GM12878 (cell line): ENCODE data around the gene ADAMTSL2. TPM values are rescaled to one million over a fixed set of nuclear protein-coding genes. Genes with fewer than 3 reads are reported as not detected.

ENCODE experiments used
- ATAC-seq: fragments of 200-7000 bp; cut with Tn5 transposase; 3 replicates; pipeline ENCODE4 v1.9.1; 2020; ENCODE audit warnings: mild to moderate bottlenecking, moderate library complexity
- BruUV-seq: library from RNA; stranded (reverse); fragments of 400-500 nt; replicated peaks from 2 replicates; lab custom pipeline; 2021; lab: Mats Ljungman, UMichigan
- CTCF ChIA-PET: fragments of 300-600 bp; sonication (Branson Sonifier 250); formaldehyde crosslinking; extraction: SDS; loops from one replicate; lab custom pipeline; 2021; ENCODE audit warnings: inconsistent platforms; lab: Yijun Ruan, JAX
- POLR2A ChIA-PET: fragments of 350-600 bp; formaldehyde crosslinking; extraction: SDS; loops from one replicate; lab custom pipeline; 2021; ENCODE audit warnings: inconsistent platforms; lab: Charles Lee
- RAD21 ChIA-PET: fragments of 300-600 bp; sonication (Branson Sonifier 250); formaldehyde crosslinking; loops from one replicate; lab custom pipeline; 2023; ENCODE audit warnings: antibody characterized with exemption; ENCODE audit not compliant: unreplicated experiment; lab: Charles Lee
- SMC1A ChIA-PET: fragments of 300-600 bp; sonication (Branson Sonifier 250); formaldehyde crosslinking; loops from one replicate; lab custom pipeline; 2023; ENCODE audit not compliant: unreplicated experiment, uncharacterized antibody; lab: Charles Lee
- DNase-seq: peaks from one replicate; pipeline ENCODE4 v3.0.0-alpha.2; 2011; ENCODE audit warnings: low read depth, low spot score
- FAIRE-seq: peaks from 3 replicates; lab custom pipeline; 2011; peaks lifted over from hg19 to GRCh38; lab: Jason Lieb, UNC
- H2AFZ ChIP-seq: 2 replicates; pipeline ENCODE4 v1.6.0; 2011; ENCODE audit warnings: low read depth, low read length, control low read depth; ENCODE audit not compliant: control insufficient read depth
- H3K27ac ChIP-seq: 2 replicates; pipeline ENCODE4 v1.5.1; 2011; ENCODE audit warnings: control low read depth; ENCODE audit not compliant: control insufficient read depth, insufficient read depth
- H3K27me3 ChIP-seq, 2 experiments: replicated peaks in 1 of 2; 2 replicates each; pipeline versions ENCODE4 v1.6.0 to v1.6.1; 2011; ENCODE audit warnings: low read length in 1 of 2; ENCODE audit not compliant: control insufficient read depth in 2 of 2, insufficient read depth in 2 of 2
- H3K36me3 ChIP-seq, 2 experiments: 2 replicates each; pipeline ENCODE4 v1.5.1; 2011; ENCODE audit warnings: low read length in 1 of 2; ENCODE audit not compliant: control insufficient read depth in 2 of 2, insufficient read depth in 2 of 2
- H3K4me1 ChIP-seq: 2 replicates; pipeline ENCODE4 v1.6.1; 2011; ENCODE audit warnings: mild to moderate bottlenecking, low read length, moderate library complexity, mixed read lengths; ENCODE audit not compliant: control insufficient read depth, insufficient read depth
- H3K4me2 ChIP-seq: 2 replicates; pipeline ENCODE4 v1.6.0; 2011; ENCODE audit warnings: control low read depth; ENCODE audit not compliant: control insufficient read depth, insufficient read depth
- H3K4me3 ChIP-seq: fragments of 200-600 bp; sonication (generic); 2 replicates; pipeline ENCODE4 v1.5.1; 2016
- H3K79me2 ChIP-seq: 2 replicates; pipeline ENCODE4 v1.6.0; 2011; ENCODE audit warnings: low read length; ENCODE audit not compliant: control insufficient read depth, insufficient read depth
- H3K9ac ChIP-seq: 2 replicates; pipeline ENCODE4 v1.8.0; 2011; ENCODE audit warnings: low read length, control low read depth, mixed read lengths; ENCODE audit not compliant: control insufficient read depth, insufficient read depth
- H3K9me3 ChIP-seq: replicated peaks from 3 replicates; pipeline ENCODE4 v1.5.1; 2011; ENCODE audit warnings: mild to moderate bottlenecking, low read length; ENCODE audit not compliant: control insufficient read depth, insufficient read depth
- H4K20me1 ChIP-seq: 2 replicates; pipeline ENCODE4 v1.6.0; 2011; ENCODE audit not compliant: control insufficient read depth, insufficient read depth
- BCL3 ChIP-seq: IDR thresholded peaks from 2 replicates; pipeline ENCODE4 v1.6.1; 2011; ENCODE audit warnings: borderline replicate concordance, low read depth, mild to moderate bottlenecking, moderate library complexity, low read length; ENCODE audit not compliant: insufficient read depth, poor library complexity, severe bottlenecking
- E2F8 ChIP-seq: fragments of 450-650 bp; IDR thresholded peaks from 2 replicates; pipeline ENCODE4 v1.6.1; 2018; ENCODE audit warnings: mild to moderate bottlenecking, low read depth, moderate library complexity; ENCODE audit not compliant: partially characterized antibody
- EGR1 ChIP-seq, 2 experiments: IDR thresholded peaks; 1 replicate in 1 of 2; 2 replicates in 1 of 2; pipeline ENCODE4 v1.6.1; 2011 to 2012; ENCODE audit warnings: low read depth in 2 of 2, low read length in 2 of 2, borderline replicate concordance in 1 of 2, mild to moderate bottlenecking in 1 of 2, moderate library complexity in 1 of 2
- KAT2A ChIP-seq: conservative IDR thresholded peaks from 2 replicates; pipeline ENCODE4 v1.6.1; 2011; ENCODE audit warnings: low read depth, low read length; ENCODE audit not compliant: control insufficient read depth
- PAX8 ChIP-seq: fragments of 450-650 bp; IDR thresholded peaks from 2 replicates; pipeline ENCODE4 v1.6.1; 2017; ENCODE audit warnings: mild to moderate bottlenecking, moderate library complexity
- PRDM15 ChIP-seq: fragments of 450-650 bp; formaldehyde crosslinking; IDR thresholded peaks from 2 replicates; pipeline ENCODE4 v1.4.0; 2020; ENCODE audit warnings: mild to moderate bottlenecking, moderate library complexity
- REST ChIP-seq: IDR thresholded peaks from 2 replicates; pipeline ENCODE4 v1.6.1; 2012; ENCODE audit warnings: mild to moderate bottlenecking, low read depth, low read length
- SREBF1 ChIP-seq: IDR thresholded peaks from 2 replicates; pipeline ENCODE4 v1.6.1; 2012; ENCODE audit warnings: mild to moderate bottlenecking, low read length
- SREBF2 ChIP-seq: IDR thresholded peaks from 2 replicates; pipeline ENCODE4 v1.6.1; 2012; ENCODE audit warnings: mild to moderate bottlenecking, low read length
- TAF1 ChIP-seq: IDR thresholded peaks from 2 replicates; pipeline ENCODE4 v1.6.1; 2011; ENCODE audit warnings: mild to moderate bottlenecking, low read depth, low read length, borderline replicate concordance
- USF2 ChIP-seq: IDR thresholded peaks from 2 replicates; pipeline ENCODE4 v1.6.1; 2011; ENCODE audit warnings: low read depth, low read length, improper control_type of control experiment, borderline replicate concordance
- WGBS: methylation state at CpG from one replicate; pipeline ENCODE4 v1.1.6; 2016; ENCODE audit warnings: low lambda C conversion rate; ENCODE audit not compliant: insufficient replicate concordance, insufficient coverage; ENCODE audit errors: missing lambda C conversion rate; 5-methylcytosine and 5-hydroxymethylcytosine counted together
- in situ Hi-C: fragments of 300-500 bp; cut with MboI; formaldehyde crosslinking; loops from 9 replicates; pipeline ENCODE4 v1.14.3; 2018; ENCODE audit warnings: mixed read lengths
- intact Hi-C: fragments of 100-400 bp; cut with micrococcal nuclease; formaldehyde crosslinking; loops from one replicate; pipeline ENCODE4 v1.14.2; 2022; ENCODE audit not compliant: unreplicated experiment
- polyA plus RNA-seq, 11 experiments: library from polyadenylated mRNA; depleted of rRNA in 4 of 11; unstranded in 6 of 11; stranded (reverse) in 5 of 11; fragments of >200 nt; fragmentation: Nextera tagmentation in 4 of 11; fragmentation: Illumina TruSeq in 1 of 11; extraction: Ambion mirVana in 4 of 11; extraction: Trizol in 1 of 11; gene quantifications; 1 replicate in 1 of 11; 2 replicates in 10 of 11; pipeline versions ENCODE4 v1.2.1 to v1.2.3, GENCODE V29; 2011 to 2016; ENCODE audit warnings: inconsistent platforms in 2 of 11, missing spikeins in 2 of 11, low read depth in 1 of 11
- total RNA-seq, 4 experiments: library from RNA; depleted of rRNA in 3 of 4; stranded (reverse); fragments of >200 nt in 3 of 4; fragmentation: Illumina TruSeq in 1 of 4; extraction: Trizol in 1 of 4; gene quantifications; 2 replicates each; pipeline versions ENCODE4 v1.2.1 to v1.2.3, GENCODE V29; 2013 to 2021

Gene ADAMTSL2
- total and polyA plus RNA-seq, 10 of the 15 experiments (the other 5 are each of a cell fraction or from before 2014, with no cell fraction given), result 0.07 TPM; not detected in 9

GRCh38 chr9:133580419-133580738 is 45.9 kb downstream of the ADAMTSL2 start:
- no TSS peak for BruUV-seq
- FAIRE-seq, result no peak
- no peak overlapping the region for H3K4me3 ChIP-seq
- ChIA-PET CTCF (no interaction called here), SMC1A (no interaction called here), POLR2A (no interaction called here), RAD21 (no interaction called here)
- H3K36me3 ChIP-seq, result no peaks in the 10 kb centered on the region
- ATAC-seq, result no peak
- DNase-seq, result no peak
- H3K27me3 ChIP-seq, result peaks cover 19 to 31% of the 10 kb centered on the region in 2 experiments
- no peak overlapping the region for H2AFZ ChIP-seq
- 0% methylated on average over 6 of the region's 6 CpGs for WGBS
- intact Hi-C loops (loop anchor here (10.0 kb wide), 1 partner anchor 144 kb away; no protein-coding TSS in a partner anchor), in situ Hi-C loops (no loop called here)
- no peak overlapping the region for H3K27ac ChIP-seq
- no peaks in the 10 kb centered on the region; the same call in 1 of the 2 replicates for H4K20me1 ChIP-seq
- H3K9ac ChIP-seq, result no peak overlapping the region
- H3K9me3 ChIP-seq, result no peaks in the 10 kb centered on the region
- no peak overlapping the region for H3K4me2 ChIP-seq
- H3K4me1 ChIP-seq, result no peaks in the 10 kb centered on the region; the same call in 1 of the 2 replicates
- H3K79me2 ChIP-seq, result no peaks in the 10 kb centered on the region
- TF ChIP-seq BCL3 (no peak), TAF1 (no peak), SREBF2 (no peak), EGR1 (IDR thresholded peaks at IDR 0.05; ENCODE audit: borderline replicate concordance in 1 of 2, low read depth in 2 of 2, low read length in 2 of 2) (no peak), USF2 (no peak), E2F8 (no peak), REST (no peak), KAT2A (no peak), SREBF1 (no peak), PRDM15 (CRISPR knock-in tag) (no peak), PAX8 (no peak)
